AG04450 (cell line): ENCODE results near the gene AOAH. TPM values are rescaled to one million over a fixed set of nuclear protein-coding genes. Genes with fewer than 3 reads are reported as not detected.

ENCODE experiments used
- CTCF ChIA-PET: fragments of 300-600, 350-600 bp; formaldehyde crosslinking; extraction: SDS; loops from one replicate; lab custom pipeline; 2022; ENCODE audit warnings: antibody characterized with exemption, inconsistent platforms; lab: Charles Lee
- POLR2A ChIA-PET: fragments of 350-600 bp; formaldehyde crosslinking; extraction: SDS; loops from one replicate; lab custom pipeline; 2021; ENCODE audit warnings: antibody characterized with exemption, inconsistent platforms; lab: Yijun Ruan, JAX
- DNase-seq: peaks from one replicate; pipeline ENCODE4 v3.0.0-alpha.2; 2011; ENCODE audit warnings: low read depth, low spot score
- H3K27ac ChIP-seq: one replicate; pipeline ENCODE4 v1.5.1; 2012; ENCODE audit warnings: low read depth, low read length, control low read depth
- H3K27me3 ChIP-seq: one replicate; pipeline ENCODE4 v1.6.0; 2012; ENCODE audit warnings: low read length; ENCODE audit not compliant: control insufficient read depth, insufficient read depth
- H3K4me3 ChIP-seq: 2 replicates; pipeline ENCODE4 v1.5.1; 2011; ENCODE audit warnings: mild to moderate bottlenecking, low read depth, low read length, control low read depth
- H3K9me3 ChIP-seq: 2 replicates; pipeline ENCODE4 v1.5.1; 2012; ENCODE audit warnings: low read length; ENCODE audit not compliant: control insufficient read depth, insufficient read depth
- polyA plus RNA-seq: library from polyadenylated mRNA; depleted of rRNA; stranded (reverse); fragments of >200 nt; gene quantifications from 2 replicates; pipeline ENCODE4 v1.2.3, GENCODE V29; 2011
- TF ChIP-seq, protein P1 (sequence below): IDR thresholded peaks from 2 replicates; pipeline ENCODE4 v1.5.1; 2011; ENCODE audit warnings: low read depth, low read length, control low read depth, inconsistent platforms

Gene AOAH
- polyA plus RNA-seq, 1 experiment: not detected

DNA sequence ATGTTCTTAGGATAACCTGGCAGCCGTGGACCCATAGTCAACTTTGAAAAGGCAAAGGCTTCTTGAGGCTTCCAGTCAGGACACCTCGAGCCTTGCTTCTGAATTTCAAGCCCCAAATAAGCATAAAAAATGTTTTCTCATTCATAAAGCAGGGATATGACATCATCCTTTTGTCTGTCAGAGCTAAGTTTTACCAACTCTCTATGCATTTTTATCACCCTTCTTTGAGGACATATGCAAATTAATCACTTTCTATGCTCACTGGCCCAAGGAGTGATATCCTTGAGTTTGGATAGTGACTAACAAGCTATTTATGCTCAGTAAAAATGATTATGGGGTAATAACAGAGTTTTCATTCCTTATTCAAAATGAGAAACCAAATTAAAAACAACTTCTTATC is 175.3 kb downstream of the AOAH start:
- peaks cover 2% of the 10 kb centered on the region for H3K27me3 ChIP-seq
- DNase-seq: no peak
- ChIA-PET CTCF (no interaction called here), POLR2A (no interaction called here)
- no peak overlapping the region for H3K27ac ChIP-seq
- H3K9me3 ChIP-seq: no peaks in the 10 kb centered on the region
- no peak overlapping the region for H3K4me3 ChIP-seq
- TF ChIP-seq, protein P1, sequence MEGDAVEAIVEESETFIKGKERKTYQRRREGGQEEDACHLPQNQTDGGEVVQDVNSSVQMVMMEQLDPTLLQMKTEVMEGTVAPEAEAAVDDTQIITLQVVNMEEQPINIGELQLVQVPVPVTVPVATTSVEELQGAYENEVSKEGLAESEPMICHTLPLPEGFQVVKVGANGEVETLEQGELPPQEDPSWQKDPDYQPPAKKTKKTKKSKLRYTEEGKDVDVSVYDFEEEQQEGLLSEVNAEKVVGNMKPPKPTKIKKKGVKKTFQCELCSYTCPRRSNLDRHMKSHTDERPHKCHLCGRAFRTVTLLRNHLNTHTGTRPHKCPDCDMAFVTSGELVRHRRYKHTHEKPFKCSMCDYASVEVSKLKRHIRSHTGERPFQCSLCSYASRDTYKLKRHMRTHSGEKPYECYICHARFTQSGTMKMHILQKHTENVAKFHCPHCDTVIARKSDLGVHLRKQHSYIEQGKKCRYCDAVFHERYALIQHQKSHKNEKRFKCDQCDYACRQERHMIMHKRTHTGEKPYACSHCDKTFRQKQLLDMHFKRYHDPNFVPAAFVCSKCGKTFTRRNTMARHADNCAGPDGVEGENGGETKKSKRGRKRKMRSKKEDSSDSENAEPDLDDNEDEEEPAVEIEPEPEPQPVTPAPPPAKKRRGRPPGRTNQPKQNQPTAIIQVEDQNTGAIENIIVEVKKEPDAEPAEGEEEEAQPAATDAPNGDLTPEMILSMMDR: no peak

DNA sequence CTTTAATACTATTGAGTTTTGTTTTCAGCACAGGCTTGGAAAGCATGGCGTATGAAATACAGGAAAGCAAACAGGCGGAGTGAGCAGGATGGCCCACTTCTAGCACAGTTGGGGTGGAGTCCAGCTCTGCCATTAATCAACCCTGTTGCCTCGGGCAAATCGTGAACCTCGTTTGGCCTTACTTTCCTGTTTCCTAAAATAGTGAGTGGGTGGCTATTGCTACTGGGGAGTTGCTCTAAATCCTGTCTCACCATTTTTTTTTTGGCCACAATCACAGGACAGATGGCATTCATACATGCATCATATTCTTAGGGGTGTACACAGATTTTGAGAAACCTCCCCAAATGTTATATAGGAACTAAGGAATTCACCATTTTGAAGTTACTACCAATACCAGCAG is 176.9 kb downstream of the AOAH start:
- TF ChIP-seq, protein P1: no peak
- DNase-seq: no peak
- H3K9me3 ChIP-seq: no peaks in the 10 kb centered on the region
- ChIA-PET CTCF (no interaction called here), POLR2A (no interaction called here)
- no peak overlapping the region for H3K27ac ChIP-seq
- peaks cover 2% of the 10 kb centered on the region for H3K27me3 ChIP-seq
- no peak overlapping the region for H3K4me3 ChIP-seq

DNA sequence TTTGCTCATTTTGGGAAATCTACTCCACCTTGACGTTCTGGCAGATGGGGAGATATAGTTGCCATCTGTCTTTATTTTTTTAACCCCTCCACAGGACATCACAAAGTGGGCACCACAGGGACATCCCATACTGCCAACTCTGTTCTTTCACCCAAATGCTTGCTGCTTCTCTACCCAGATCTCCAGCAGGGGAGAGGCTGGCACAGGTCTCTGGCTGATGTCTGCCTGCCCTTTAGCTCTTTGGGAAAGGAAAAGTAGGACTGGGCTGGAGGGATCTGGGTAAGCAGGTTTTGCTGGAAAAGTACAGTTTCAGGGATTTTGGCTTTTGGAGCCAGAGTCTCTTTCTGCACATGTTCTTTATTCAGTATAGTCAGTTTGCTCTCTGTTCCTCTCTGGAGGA is 178.0 kb downstream of the AOAH start:
- TF ChIP-seq, protein P1: no peak
- ChIA-PET CTCF (no interaction called here), POLR2A (no interaction called here)
- H3K9me3 ChIP-seq: no peaks in the 10 kb centered on the region
- H3K4me3 ChIP-seq: no peak overlapping the region
- no peak overlapping the region for H3K27ac ChIP-seq
- H3K27me3 ChIP-seq: peaks cover 5% of the 10 kb centered on the region
- no peak for DNase-seq

DNA sequence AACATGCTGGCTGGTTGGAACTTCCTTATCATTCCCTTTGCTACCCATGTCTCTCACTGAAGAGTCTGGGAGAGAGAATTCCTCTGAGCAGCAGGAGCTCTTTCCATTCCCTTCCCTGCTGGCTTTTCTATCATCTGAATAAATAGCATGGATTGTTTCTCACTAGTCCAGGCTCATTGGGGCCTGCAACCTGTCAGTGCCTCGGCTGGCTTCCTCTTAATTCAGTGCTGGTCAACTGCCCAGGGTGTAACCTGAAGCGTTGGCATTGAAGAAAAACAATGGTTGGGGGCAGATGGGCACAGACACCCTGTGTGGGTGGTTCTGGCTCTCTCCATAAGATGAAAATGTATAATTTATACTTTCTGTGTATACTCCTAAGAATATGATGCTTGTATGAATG is 179.0 kb downstream of the AOAH start:
- no peak for DNase-seq
- ChIA-PET POLR2A (no interaction called here), CTCF (no interaction called here)
- TF ChIP-seq, protein P1: no peak
- Histone ChIP-seq H3K27ac (no peak overlapping the region), H3K9me3 (no peaks in the 10 kb centered on the region), H3K27me3 (peaks cover 5% of the 10 kb centered on the region), H3K4me3 (no peak overlapping the region)

DNA sequence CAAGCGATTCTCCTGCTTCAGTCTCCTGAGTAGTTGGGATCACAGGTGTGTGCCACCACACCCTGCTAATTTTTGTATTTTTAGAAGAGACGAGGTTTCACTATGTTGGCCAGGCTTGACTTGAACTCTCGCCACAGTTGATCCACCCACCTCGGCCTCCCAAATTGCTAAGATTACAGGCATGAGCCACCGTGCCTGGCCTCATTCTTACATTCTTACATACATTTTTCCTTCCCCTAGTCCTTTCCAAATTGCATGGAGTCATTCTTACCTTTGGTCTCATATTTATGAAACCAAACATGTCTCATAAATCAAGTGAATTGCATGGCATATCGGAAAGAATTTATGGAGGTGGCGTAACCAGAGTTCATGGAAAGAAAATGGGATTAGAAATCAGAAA is 186.2 kb downstream of the AOAH start:
- DNase-seq: no peak
- H3K27ac ChIP-seq: no peak overlapping the region
- no peak overlapping the region for H3K4me3 ChIP-seq
- H3K27me3 ChIP-seq: peaks cover 2% of the 10 kb centered on the region
- POLR2A ChIA-PET: no interaction called here
- CTCF ChIA-PET: no interaction called here
- TF ChIP-seq, protein P1: no peak
- H3K9me3 ChIP-seq: no peaks in the 10 kb centered on the region
